Measurements from ENCODE around the gene EFCAB11.

Gene EFCAB11

DNA sequence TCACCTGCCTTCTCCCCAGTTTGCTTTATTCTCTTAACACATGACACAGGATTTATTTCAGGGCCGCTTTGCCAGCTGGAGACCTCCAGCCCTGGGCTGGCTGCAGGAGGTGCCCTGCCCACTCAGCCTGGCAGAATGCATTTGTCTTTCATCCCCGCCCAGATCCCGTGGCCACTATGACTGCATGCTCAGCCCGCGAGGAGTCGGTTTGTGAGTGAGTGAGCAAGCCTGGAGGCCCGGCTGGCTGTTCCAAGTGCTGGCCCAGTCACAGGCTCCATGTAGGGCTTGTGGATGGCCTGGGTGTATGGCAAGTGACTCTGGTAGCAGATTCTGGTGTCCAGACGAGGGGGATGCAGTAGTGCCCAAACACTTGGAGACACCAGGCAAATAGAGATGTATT is 3.3 kb upstream of the EFCAB11 start:
- TF ChIP-seq, protein P1, sequence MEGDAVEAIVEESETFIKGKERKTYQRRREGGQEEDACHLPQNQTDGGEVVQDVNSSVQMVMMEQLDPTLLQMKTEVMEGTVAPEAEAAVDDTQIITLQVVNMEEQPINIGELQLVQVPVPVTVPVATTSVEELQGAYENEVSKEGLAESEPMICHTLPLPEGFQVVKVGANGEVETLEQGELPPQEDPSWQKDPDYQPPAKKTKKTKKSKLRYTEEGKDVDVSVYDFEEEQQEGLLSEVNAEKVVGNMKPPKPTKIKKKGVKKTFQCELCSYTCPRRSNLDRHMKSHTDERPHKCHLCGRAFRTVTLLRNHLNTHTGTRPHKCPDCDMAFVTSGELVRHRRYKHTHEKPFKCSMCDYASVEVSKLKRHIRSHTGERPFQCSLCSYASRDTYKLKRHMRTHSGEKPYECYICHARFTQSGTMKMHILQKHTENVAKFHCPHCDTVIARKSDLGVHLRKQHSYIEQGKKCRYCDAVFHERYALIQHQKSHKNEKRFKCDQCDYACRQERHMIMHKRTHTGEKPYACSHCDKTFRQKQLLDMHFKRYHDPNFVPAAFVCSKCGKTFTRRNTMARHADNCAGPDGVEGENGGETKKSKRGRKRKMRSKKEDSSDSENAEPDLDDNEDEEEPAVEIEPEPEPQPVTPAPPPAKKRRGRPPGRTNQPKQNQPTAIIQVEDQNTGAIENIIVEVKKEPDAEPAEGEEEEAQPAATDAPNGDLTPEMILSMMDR (IDR thresholded peaks at IDR 0.05; ENCODE audit: insufficient read depth, low read depth, low read length, missing control alignments), result no peak
- peak; percentile 27 for DNase-seq (ENCODE audit: low read depth)
- H3K4me3 ChIP-seq (ENCODE audit: low read length), result no peak overlapping the region

DNA sequence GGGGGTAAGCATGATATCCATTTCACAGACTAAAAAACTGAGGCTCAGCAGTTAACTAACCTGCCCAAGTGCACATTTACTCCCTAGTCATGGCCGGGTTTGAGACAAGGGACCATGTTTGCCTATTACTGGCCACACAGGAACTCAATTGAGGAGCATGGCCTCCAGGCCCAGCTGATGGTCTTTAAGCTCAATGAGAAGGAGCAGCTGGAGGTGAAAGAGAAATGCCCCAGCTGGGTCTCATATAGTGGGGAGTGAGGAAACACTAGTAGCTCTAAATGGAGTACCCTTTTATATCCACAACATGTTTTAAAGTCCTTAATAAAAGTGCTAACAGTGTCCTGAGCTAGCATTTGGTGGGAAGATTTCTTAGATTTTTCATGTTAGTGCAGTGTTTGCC is 2.8 kb upstream of the EFCAB11 start:
- H3K4me3 ChIP-seq (ENCODE audit: low read length), result no peak overlapping the region
- DNase-seq (ENCODE audit: low read depth), result no peak
- TF ChIP-seq, protein P1 (IDR thresholded peaks at IDR 0.05; ENCODE audit: insufficient read depth, low read depth, low read length, missing control alignments), result no peak

DNA sequence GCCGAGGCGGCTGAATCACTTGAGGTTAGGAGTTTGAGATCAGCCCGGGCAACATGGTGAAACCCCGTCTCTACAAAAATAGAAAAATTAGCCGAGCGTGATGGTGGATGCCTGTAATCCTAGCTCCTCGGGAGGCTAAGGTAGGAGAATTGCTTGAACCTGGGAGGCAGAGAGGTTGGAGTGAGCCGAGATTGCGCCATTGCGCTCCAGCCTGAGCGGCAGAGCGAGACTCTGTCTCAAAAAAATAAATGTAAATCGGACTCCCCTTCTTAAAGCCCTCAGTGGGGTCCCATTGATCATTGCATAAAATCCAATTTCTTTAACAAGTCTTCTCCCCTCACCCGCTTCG is 2.1 kb upstream of the EFCAB11 start:
- peak overlapping the region; percentile 89 for H3K4me3 ChIP-seq (ENCODE audit: low read length)
- TF ChIP-seq, protein P1 (IDR thresholded peaks at IDR 0.05; ENCODE audit: insufficient read depth, low read depth, low read length, missing control alignments), result no peak
- no peak for DNase-seq (ENCODE audit: low read depth)

DNA sequence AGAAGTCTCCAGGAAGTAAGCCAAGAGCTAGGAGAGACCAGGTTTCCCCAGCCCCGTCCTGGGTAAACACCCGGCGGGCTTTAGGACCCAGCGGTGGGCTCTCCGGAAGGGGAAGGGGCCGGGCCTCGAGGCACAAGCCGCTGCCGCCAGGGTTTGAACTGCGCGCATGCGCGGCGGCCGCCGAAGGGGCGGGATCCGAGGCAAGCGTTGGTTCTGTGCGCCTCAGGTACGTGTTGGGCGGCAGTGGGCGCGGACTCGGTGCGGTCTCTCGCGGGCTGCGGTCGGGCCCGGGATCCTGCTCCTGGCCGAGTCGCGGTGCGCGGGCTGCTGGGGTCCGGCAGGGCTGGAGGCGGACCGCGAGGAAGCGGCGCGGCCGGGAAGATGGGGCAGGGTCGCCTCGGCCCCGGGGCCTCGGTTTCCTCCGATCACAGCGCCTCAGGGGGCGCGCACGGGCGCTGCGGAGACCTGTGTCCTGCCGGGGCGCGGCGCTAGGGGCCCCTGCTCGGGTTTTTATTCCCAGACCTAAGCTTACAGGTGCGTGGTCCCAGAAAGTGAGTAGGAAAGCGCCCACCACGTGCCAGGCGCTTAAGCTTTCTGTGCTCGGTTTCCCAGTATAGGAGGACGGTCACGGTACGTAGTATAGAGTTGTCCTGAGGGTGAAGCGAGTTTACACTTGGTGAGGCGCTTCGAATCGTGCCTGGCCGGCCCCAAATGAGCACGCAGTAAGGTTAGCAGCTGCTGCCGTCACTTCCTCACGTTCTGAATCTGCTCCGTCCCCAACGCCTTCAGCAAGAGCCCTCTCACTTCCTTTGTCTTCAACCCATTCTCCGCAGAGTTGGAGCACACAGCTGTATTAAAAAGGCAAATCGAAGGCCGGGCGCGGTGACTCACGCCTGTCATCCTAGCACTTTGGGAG is 1.5 kb upstream of the EFCAB11 start, which contains the start of gene TDP1:
Gene TDP1 (plus strand): TSS at position 183 of the 916 bp plus-strand sequence. CDS start 7,188 bp downstream, outside the sequence.
- peak; percentile 98 for DNase-seq (ENCODE audit: low read depth)
- TF ChIP-seq, protein P1 (IDR thresholded peaks at IDR 0.05; ENCODE audit: insufficient read depth, low read depth, low read length, missing control alignments), result no peak
- H3K4me3 ChIP-seq (ENCODE audit: low read length), result peak within 1 kb of the TSS; percentile 89

DNA sequence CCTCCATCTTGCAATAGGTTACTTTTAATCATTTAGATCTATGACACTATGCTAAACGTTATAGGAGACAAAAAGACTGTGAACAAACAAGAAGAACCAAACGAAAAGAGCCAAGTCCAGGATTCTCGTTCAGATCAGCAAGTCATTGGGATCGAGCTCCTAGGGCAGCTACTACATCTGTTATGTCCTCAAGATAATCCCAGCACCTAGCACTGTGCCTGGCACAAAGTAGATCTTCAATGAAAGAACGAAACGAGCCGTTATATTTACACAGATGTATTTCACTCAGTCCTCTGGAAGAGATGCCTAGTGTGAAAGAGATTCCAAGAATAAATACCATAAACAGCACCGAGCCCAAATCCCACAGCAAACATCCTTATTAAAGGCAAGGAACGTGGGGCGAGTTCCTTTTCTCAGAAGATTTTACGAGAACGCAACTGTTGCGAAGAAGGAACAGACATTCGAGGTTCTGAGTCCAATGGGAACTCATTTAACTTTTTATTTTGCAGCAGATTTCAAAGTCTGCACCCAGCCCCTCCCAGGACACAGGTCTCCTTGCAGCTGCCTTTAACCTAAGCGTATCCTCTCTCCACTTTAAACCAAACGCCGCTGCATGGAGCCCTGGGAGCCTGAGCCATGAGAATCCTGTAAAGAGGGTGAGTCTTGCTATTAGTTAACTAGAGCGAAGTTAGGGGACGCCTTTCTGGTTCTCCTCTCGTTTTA is 653 bp upstream of the EFCAB11 start:
- peak overlapping the region; percentile 89 for H3K4me3 ChIP-seq (ENCODE audit: low read length)
- TF ChIP-seq, protein P1 (IDR thresholded peaks at IDR 0.05; ENCODE audit: insufficient read depth, low read depth, low read length, missing control alignments), result no peak
- DNase-seq (ENCODE audit: low read depth), result no peak

DNA sequence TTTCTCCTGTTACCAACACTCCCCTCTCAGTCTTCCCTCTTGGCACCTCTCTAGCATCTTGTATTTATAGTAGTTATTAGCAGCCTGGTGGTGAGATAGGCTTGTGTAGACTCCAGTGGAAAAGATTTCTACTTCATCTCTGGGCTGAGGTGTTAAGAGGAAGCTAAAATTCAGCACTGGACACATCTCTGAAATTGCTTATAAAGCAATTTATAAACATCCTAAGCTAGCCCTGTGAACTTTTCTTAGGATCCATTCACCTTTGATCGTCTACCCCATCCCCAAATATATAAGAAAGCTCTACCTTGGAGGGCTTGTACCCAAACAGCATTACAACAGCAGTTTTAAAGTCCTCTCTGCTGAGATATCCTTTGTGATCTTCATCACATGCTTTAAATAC is 928 bp downstream of the EFCAB11 start:
- TF ChIP-seq, protein P1 (IDR thresholded peaks at IDR 0.05; ENCODE audit: insufficient read depth, low read depth, low read length, missing control alignments), result no peak
- H3K4me3 ChIP-seq (ENCODE audit: low read length), result peak overlapping the region; percentile 89
- DNase-seq (ENCODE audit: low read depth), result no peak

All from epithelial cell of esophagus (primary cell).